H1 (cell line): ENCODE data around the gene STK11. TPM values are rescaled to one million over a fixed set of nuclear protein-coding genes. Genes with fewer than 3 reads are reported as not detected.

Experiments
- BRCA1 ChIP-seq: IDR thresholded peaks from 2 replicates; pipeline ENCODE4 v1.6.1; 2012; ENCODE audit warnings: low read depth, low read length, improper control_type of control experiment
- CHD7 ChIP-seq: fragments of 300-600 bp; sonication (generic); IDR thresholded peaks from 2 replicates; pipeline ENCODE4 v1.7.1; 2012; ENCODE audit warnings: low read length, moderate library complexity, mild to moderate bottlenecking, inconsistent platforms; ENCODE audit not compliant: insufficient replicate concordance
- EGR1 ChIP-seq: IDR thresholded peaks from 2 replicates; pipeline ENCODE4 v1.6.1; 2011; ENCODE audit warnings: low read depth, low read length, borderline replicate concordance
- GABPA ChIP-seq: IDR thresholded peaks from 2 replicates; pipeline ENCODE4 v1.6.1; 2011; ENCODE audit warnings: mild to moderate bottlenecking, low read length, moderate library complexity, borderline replicate concordance; ENCODE audit not compliant: insufficient read depth
- KDM1A ChIP-seq: fragments of 200-600, 300-600 bp; sonication (generic); IDR thresholded peaks from 2 replicates; pipeline ENCODE4 v1.7.1; 2016; ENCODE audit warnings: mild to moderate bottlenecking, low read length, borderline replicate concordance
- RBBP5 ChIP-seq: IDR thresholded peaks from 2 replicates; pipeline ENCODE4 v1.7.1; 2012; ENCODE audit warnings: low read depth, mild to moderate bottlenecking, inconsistent platforms, low read length, moderate library complexity, borderline replicate concordance
- RNF2 ChIP-seq: fragments of 200-900, 300-1000 bp; sonication (generic); IDR thresholded peaks from 2 replicates; pipeline ENCODE4 v1.7.1; 2016; ENCODE audit warnings: borderline replicate concordance, low read depth, mild to moderate bottlenecking, antibody characterized with exemption, low read length; ENCODE audit not compliant: poor library complexity, severe bottlenecking; ENCODE audit errors: missing control alignments
- SIX5 ChIP-seq: IDR thresholded peaks from 2 replicates; pipeline ENCODE4 v1.6.1; 2011; ENCODE audit warnings: mild to moderate bottlenecking, low read depth, low read length
- SRF ChIP-seq: IDR thresholded peaks from 2 replicates; pipeline ENCODE4 v1.6.1; 2011; ENCODE audit warnings: mild to moderate bottlenecking, low read depth, low read length, moderate library complexity
- TEAD4 ChIP-seq: IDR thresholded peaks from 2 replicates; pipeline ENCODE4 v1.6.1; 2012; ENCODE audit warnings: low read depth, low read length, inconsistent platforms, mixed read lengths
- polyA plus RNA-seq, 7 experiments: library from polyadenylated mRNA; depleted of rRNA in 3 of 7; stranded (reverse) in 5 of 7; unstranded in 2 of 7; fragments of >200 nt in 5 of 7; fragments of 200-250 nt in 2 of 7; gene quantifications; 1 replicate in 5 of 7; 2 replicates in 1 of 7; 4 replicates in 1 of 7; pipeline versions ENCODE4 v1.2.1 to v1.2.3, GENCODE V29; 2011 to 2013; ENCODE audit warnings: missing spikeins in 2 of 7, mixed read lengths in 2 of 7
- total RNA-seq: library from RNA; stranded (reverse); fragmentation: NEBNext Ultra II Directional; extraction: Animal tissue kit (Norgen Biotek cat#: 25700); gene quantifications from 2 replicates; pipeline ENCODE4 v1.2.1, GENCODE V29; 2021

STK11 gene
- total and polyA plus RNA-seq, 2 of the 8 experiments (the other 6 are each of a cell fraction or from before 2014, with no cell fraction given), result 45.3 to 70.7 TPM

- no peak for TF ChIP-seq CHD7
- TF ChIP-seq EGR1, result no peak
- peak; percentile 46; the same call in 1 of the 2 replicates for TF ChIP-seq GABPA
- TF ChIP-seq SRF, result no peak
- TF ChIP-seq TEAD4, result peak; percentile 98
- TF ChIP-seq RNF2, result no peak
- TF ChIP-seq BRCA1, result no peak
- TF ChIP-seq KDM1A, result no peak
- no peak for TF ChIP-seq RBBP5
- TF ChIP-seq SIX5, result no peak
Observed at GRCh38 chr19:1264801-1265614, 59.4 kb downstream of the STK11 start (continued).
